Prostate gland (tissue), 2 donors: ENCODE results near the gene SLC2A5.

ENCODE experiments used
- POLR2A ChIP-seq: fragments of 450-650 bp; IDR thresholded peaks from one replicate; pipeline ENCODE4 v1.6.1; 2016; ENCODE audit warnings: antibody characterized with exemption, mild to moderate bottlenecking
- POLR2AphosphoS5 ChIP-seq: sonication (generic); formaldehyde crosslinking; IDR thresholded peaks from one replicate; pipeline ENCODE4 v1.6.1; 2017; ENCODE audit warnings: antibody characterized with exemption
- TF ChIP-seq, protein P1 (sequence below), 4 experiments: fragments of 200-600 bp in 2 of 4; fragments of 450-650 bp in 2 of 4; sonication (generic) in 2 of 4; IDR thresholded peaks; 1 replicate in 3 of 4; 2 replicates in 1 of 4; pipeline ENCODE4 v1.5.1; 2016 to 2019; ENCODE audit warnings: antibody characterized with exemption in 4 of 4, mild to moderate bottlenecking in 2 of 4, moderate library complexity in 2 of 4

- TF ChIP-seq, protein P1, sequence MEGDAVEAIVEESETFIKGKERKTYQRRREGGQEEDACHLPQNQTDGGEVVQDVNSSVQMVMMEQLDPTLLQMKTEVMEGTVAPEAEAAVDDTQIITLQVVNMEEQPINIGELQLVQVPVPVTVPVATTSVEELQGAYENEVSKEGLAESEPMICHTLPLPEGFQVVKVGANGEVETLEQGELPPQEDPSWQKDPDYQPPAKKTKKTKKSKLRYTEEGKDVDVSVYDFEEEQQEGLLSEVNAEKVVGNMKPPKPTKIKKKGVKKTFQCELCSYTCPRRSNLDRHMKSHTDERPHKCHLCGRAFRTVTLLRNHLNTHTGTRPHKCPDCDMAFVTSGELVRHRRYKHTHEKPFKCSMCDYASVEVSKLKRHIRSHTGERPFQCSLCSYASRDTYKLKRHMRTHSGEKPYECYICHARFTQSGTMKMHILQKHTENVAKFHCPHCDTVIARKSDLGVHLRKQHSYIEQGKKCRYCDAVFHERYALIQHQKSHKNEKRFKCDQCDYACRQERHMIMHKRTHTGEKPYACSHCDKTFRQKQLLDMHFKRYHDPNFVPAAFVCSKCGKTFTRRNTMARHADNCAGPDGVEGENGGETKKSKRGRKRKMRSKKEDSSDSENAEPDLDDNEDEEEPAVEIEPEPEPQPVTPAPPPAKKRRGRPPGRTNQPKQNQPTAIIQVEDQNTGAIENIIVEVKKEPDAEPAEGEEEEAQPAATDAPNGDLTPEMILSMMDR (IDR thresholded peaks at IDR 0.05), result no peak
- no peak for TF ChIP-seq POLR2A
- no peak for TF ChIP-seq POLR2AphosphoS5
These were observed 4.2 kb downstream of the SLC2A5 start for GRCh38 chr1:9065213-9065751.
